ENCODE data around the gene WDR6.

Gene WDR6

GRCh38 chr3:49028673-49029562 lies 21.7 kb downstream of the WDR6 start, which contains the start of gene IMPDH2:
Gene IMPDH2 (minus strand): TSS chr3:49029398. CDS start chr3:49029350, 48 bp downstream.
- DNase-seq: peak; percentile 93

GRCh38 chr3:49029563-49029884 lies 22.3 kb downstream of the WDR6 start:
- no peak for DNase-seq

GRCh38 chr3:49030321-49030720 lies 23.1 kb downstream of the WDR6 start:
- no peak for DNase-seq

GRCh38 chr3:49032646-49033304 lies 25.6 kb downstream of the WDR6 start:
- no peak for DNase-seq

GRCh38 chr3:49034650-49035049 lies 27.5 kb downstream of the WDR6 start:
- DNase-seq: no peak

GRCh38 chr3:49035281-49035680 lies 28.1 kb downstream of the WDR6 start:
- no peak for DNase-seq

- no peak for DNase-seq
These were observed 46.4 kb downstream of the WDR6 start for GRCh38 chr3:49053543-49053942.

GRCh38 chr3:49054344-49054862 lies 47.2 kb downstream of the WDR6 start:
- no peak for DNase-seq

GRCh38 chr3:49057268-49057667 lies 50.1 kb downstream of the WDR6 start:
- DNase-seq: no peak

GRCh38 chr3:49058011-49058410 lies 50.8 kb downstream of the WDR6 start:
- DNase-seq: no peak

Data from GDM1 (cell line).